ENCODE data around the gene PRKAR1A. TPM values are rescaled to one million over a fixed set of nuclear protein-coding genes. Genes with fewer than 3 reads are reported as not detected.

The PRKAR1A gene
- 235 and 363 TPM in 2 replicates for total RNA-seq

DNA sequence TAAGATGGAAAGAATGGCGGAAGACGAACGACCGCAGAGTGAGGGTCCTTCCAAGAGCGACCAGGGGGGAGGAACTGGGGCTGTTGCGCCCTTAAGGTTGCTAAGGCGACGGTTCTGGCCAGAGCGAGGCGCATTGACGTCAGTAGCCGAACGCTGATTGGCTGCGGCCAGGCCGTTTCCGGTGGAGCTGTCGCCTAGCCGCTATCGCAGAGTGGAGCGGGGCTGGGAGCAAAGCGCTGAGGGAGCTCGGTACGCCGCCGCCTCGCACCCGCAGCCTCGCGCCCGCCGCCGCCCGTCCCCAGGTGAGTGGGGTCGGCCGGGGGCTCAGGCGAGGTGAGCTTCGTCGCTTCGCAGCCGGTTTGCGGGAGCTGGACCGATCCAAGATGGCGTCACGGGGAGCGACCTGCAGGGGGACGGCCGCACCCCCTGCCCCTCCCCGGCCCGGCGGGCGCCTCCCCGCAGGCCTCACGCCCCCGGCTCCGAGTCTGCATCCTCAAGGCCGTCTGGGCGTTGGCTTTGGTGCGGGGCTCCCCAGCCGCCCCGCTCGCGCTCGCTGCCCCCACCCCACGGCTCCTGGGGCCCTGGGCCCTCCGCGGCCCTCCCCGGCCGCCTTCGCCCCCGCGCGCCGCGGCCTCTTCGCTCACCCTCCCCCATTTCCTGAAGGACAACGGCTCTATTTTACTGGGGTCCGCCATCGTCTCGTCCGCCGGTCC is at the start of gene PRKAR1A:
TSS of gene PRKAR1A (plus strand) at position 184 of the 713 bp plus-strand sequence. CDS start 2,970 bp downstream, outside the sequence.

Other genes with a start within 250 kb of the PRKAR1A start
- 0.13 and 0.17 TPM in 2 replicates for gene SLC16A6, start 221.3 kb upstream of the PRKAR1A start, total RNA-seq
- gene ARSG, start 220.9 kb upstream of the PRKAR1A start, total RNA-seq = 4.8 and 6.3 TPM in 2 replicates
- 114 and 145 TPM in 2 replicates for gene WIPI1, start 54.9 kb upstream of the PRKAR1A start, total RNA-seq
- gene FAM20A, start 88.9 kb downstream of the PRKAR1A start, total RNA-seq = 0.17 and 8.7 TPM in 2 replicates

All from smooth muscle cell of the pulmonary artery (primary cell).